WTC11 (cell line): Measurements from ENCODE around the gene KCNH6. TPM values are rescaled to one million over a fixed set of nuclear protein-coding genes. Genes with fewer than 3 reads are reported as not detected.

Experiments
- ATAC-seq: fragments of 200-7000 bp; cut with Tn5 transposase; 2 replicates; pipeline ENCODE4 v1.10.0; 2021; ENCODE audit warnings: mild to moderate bottlenecking, moderate library complexity
- CTCF ChIA-PET: fragments of 300-600 bp; sonication (Branson Sonifier 250); formaldehyde crosslinking; loops from one replicate; lab custom pipeline; 2021; ENCODE audit warnings: antibody characterized with exemption; lab: Charles Lee
- POLR2A ChIA-PET: fragments of 350-600 bp; sonication (Branson Sonifier 250); formaldehyde crosslinking; loops from one replicate; lab custom pipeline; 2021; ENCODE audit warnings: antibody characterized with exemption; lab: Charles Lee
- DNase-seq: peaks from one replicate; pipeline ENCODE4 v3.0.0; 2021; ENCODE audit warnings: low spot score
- H3K27ac Mint-ChIP-seq: 2 replicates; pipeline ENCODE4 v1.8.0; 2021; ENCODE audit warnings: mixed read lengths
- H3K27me3 Mint-ChIP-seq: 2 replicates; pipeline ENCODE4 v1.8.0; 2021; ENCODE audit warnings: low read depth, mild to moderate bottlenecking, moderate library complexity, mixed read lengths
- H3K36me3 Mint-ChIP-seq: 2 replicates; pipeline ENCODE4 v1.8.0; 2021; ENCODE audit warnings: mixed read lengths
- H3K4me1 Mint-ChIP-seq: 2 replicates; pipeline ENCODE4 v1.8.0; 2022; ENCODE audit warnings: mixed read lengths
- H3K4me3 Mint-ChIP-seq: 2 replicates; pipeline ENCODE4 v1.8.0; 2021; ENCODE audit warnings: mild to moderate bottlenecking, moderate library complexity, mixed read lengths
- H3K9me3 Mint-ChIP-seq: 2 replicates; pipeline ENCODE4 v1.8.0; 2021; ENCODE audit warnings: mixed read lengths
- ESRRA ChIP-seq: sonication (generic); formaldehyde crosslinking; IDR thresholded peaks from 2 replicates; pipeline ENCODE4 v1.8.1; 2022; ENCODE audit warnings: mild to moderate bottlenecking, missing genetic modification reagents, borderline replicate concordance
- FOXK1 ChIP-seq: sonication (generic); formaldehyde crosslinking; IDR thresholded peaks from 2 replicates; pipeline ENCODE4 v1.8.0; 2022; ENCODE audit warnings: mild to moderate bottlenecking, moderate library complexity, missing genetic modification reagents
- JAZF1 ChIP-seq: fragments of 250-450 bp; sonication (Bioruptor Pico); IDR thresholded peaks from 2 replicates; pipeline ENCODE4 v1.9.0; 2021; ENCODE audit warnings: moderate library complexity, mild to moderate bottlenecking, inconsistent platforms
- JUN ChIP-seq: sonication (generic); formaldehyde crosslinking; IDR thresholded peaks from 2 replicates; pipeline ENCODE4 v1.8.0; 2023; ENCODE audit warnings: mild to moderate bottlenecking, missing genetic modification reagents
- MXD4 ChIP-seq: fragments of 250-450 bp; sonication (Bioruptor Pico); IDR thresholded peaks from 2 replicates; pipeline ENCODE4 v1.8.0; 2021; ENCODE audit warnings: mild to moderate bottlenecking, moderate library complexity, borderline replicate concordance
- NFE2L1 ChIP-seq: sonication (generic); formaldehyde crosslinking; IDR thresholded peaks from 2 replicates; pipeline ENCODE4 v1.8.1; 2023; ENCODE audit warnings: missing genetic modification reagents
- RELA ChIP-seq: sonication (generic); formaldehyde crosslinking; IDR thresholded peaks from 2 replicates; pipeline ENCODE4 v1.8.1; 2022; ENCODE audit warnings: missing genetic modification reagents, mild to moderate bottlenecking, borderline replicate concordance
- SOX15 ChIP-seq: fragments of 250-450 bp; sonication (Bioruptor Pico); IDR thresholded peaks from 2 replicates; pipeline ENCODE4 v1.9.0; 2021; ENCODE audit warnings: mild to moderate bottlenecking
- STAT6 ChIP-seq: sonication (generic); formaldehyde crosslinking; conservative IDR thresholded peaks from 2 replicates; pipeline ENCODE4 v1.8.1; 2023; ENCODE audit warnings: mild to moderate bottlenecking, low read depth, missing genetic modification reagents, moderate library complexity
- USF2 ChIP-seq: sonication (generic); formaldehyde crosslinking; IDR thresholded peaks from 2 replicates; pipeline ENCODE4 v1.8.1; 2023; ENCODE audit warnings: mild to moderate bottlenecking, missing genetic modification reagents, moderate library complexity
- ZNF263 ChIP-seq: sonication (generic); formaldehyde crosslinking; IDR thresholded peaks from 2 replicates; pipeline ENCODE4 v1.8.1; 2022; ENCODE audit warnings: low read depth, mild to moderate bottlenecking, moderate library complexity, missing genetic modification reagents
- ZNF281 ChIP-seq: sonication (generic); formaldehyde crosslinking; IDR thresholded peaks from 2 replicates; pipeline ENCODE4 v1.8.0; 2023; ENCODE audit warnings: mild to moderate bottlenecking, missing genetic modification reagents
- ZNF396 ChIP-seq: fragments of 250-450 bp; sonication (Bioruptor Pico); IDR thresholded peaks from 2 replicates; pipeline ENCODE4 v1.8.0; 2021; ENCODE audit warnings: mild to moderate bottlenecking, moderate library complexity, borderline replicate concordance
- ZSCAN18 ChIP-seq: fragments of 250-450 bp; sonication (Bioruptor Pico); IDR thresholded peaks from 2 replicates; pipeline ENCODE4 v2.1.2; 2022; ENCODE audit warnings: mild to moderate bottlenecking, moderate library complexity
- total RNA-seq: library from RNA; stranded (reverse); gene quantifications from 3 replicates; pipeline ENCODE4 v1.2.3, GENCODE V29; 2021
- TF ChIP-seq, protein P1 (sequence below): sonication (generic); formaldehyde crosslinking; IDR thresholded peaks from 2 replicates; pipeline ENCODE4 v1.8.0; 2022; ENCODE audit warnings: mild to moderate bottlenecking, missing genetic modification reagents
- TF ChIP-seq, protein P2 (sequence below): sonication (generic); formaldehyde crosslinking; IDR thresholded peaks from 2 replicates; pipeline ENCODE4 v1.8.1; 2023; ENCODE audit warnings: mild to moderate bottlenecking, missing genetic modification reagents
- TF ChIP-seq, protein P3 (sequence below): sonication (generic); formaldehyde crosslinking; IDR thresholded peaks from 2 replicates; pipeline ENCODE4 v1.8.0; 2023; ENCODE audit warnings: missing genetic modification reagents, mild to moderate bottlenecking, borderline replicate concordance
- TF ChIP-seq, protein P4 (sequence below): sonication (generic); formaldehyde crosslinking; IDR thresholded peaks from 2 replicates; pipeline ENCODE4 v1.8.1; 2023; ENCODE audit warnings: mild to moderate bottlenecking, missing genetic modification reagents, moderate library complexity

The KCNH6 gene
- total RNA-seq, 1 experiment from 2014 or later = 2.1 TPM

DNA sequence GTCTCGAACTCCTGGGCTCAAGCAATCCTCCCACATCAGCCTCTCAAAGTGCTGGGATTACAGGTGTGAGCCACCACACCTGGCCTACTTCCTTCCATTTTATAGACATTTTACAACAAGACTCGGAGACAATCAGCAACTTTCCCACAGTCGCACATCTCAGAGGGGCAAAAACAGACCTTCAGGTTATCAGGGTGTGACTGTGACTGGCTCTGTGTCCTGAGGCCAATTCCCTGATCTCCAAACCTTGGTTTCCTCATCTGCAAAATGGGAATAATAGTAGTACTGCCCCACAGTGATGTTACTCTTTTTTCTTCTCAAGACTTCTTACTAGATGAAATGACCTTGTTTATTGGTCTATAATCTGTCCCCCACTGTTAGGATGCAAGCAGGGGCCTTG is 10.8 kb upstream of the KCNH6 start:
- no peak for TF ChIP-seq ZNF263 (CRISPR knock-in tag)
- no peak for TF ChIP-seq ZSCAN18 (CRISPR knock-in tag)
- TF ChIP-seq, protein P1, sequence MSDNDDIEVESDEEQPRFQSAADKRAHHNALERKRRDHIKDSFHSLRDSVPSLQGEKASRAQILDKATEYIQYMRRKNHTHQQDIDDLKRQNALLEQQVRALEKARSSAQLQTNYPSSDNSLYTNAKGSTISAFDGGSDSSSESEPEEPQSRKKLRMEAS (CRISPR knock-in tag) = no peak
- TF ChIP-seq USF2 = no peak
- TF ChIP-seq, protein P2, sequence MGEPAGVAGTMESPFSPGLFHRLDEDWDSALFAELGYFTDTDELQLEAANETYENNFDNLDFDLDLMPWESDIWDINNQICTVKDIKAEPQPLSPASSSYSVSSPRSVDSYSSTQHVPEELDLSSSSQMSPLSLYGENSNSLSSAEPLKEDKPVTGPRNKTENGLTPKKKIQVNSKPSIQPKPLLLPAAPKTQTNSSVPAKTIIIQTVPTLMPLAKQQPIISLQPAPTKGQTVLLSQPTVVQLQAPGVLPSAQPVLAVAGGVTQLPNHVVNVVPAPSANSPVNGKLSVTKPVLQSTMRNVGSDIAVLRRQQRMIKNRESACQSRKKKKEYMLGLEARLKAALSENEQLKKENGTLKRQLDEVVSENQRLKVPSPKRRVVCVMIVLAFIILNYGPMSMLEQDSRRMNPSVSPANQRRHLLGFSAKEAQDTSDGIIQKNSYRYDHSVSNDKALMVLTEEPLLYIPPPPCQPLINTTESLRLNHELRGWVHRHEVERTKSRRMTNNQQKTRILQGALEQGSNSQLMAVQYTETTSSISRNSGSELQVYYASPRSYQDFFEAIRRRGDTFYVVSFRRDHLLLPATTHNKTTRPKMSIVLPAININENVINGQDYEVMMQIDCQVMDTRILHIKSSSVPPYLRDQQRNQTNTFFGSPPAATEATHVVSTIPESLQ = no peak
- no peak for TF ChIP-seq ZNF396 (CRISPR knock-in tag)
- no peak for TF ChIP-seq MXD4 (CRISPR knock-in tag)
- TF ChIP-seq JAZF1 (CRISPR knock-in tag) = no peak
- no peak for TF ChIP-seq STAT6 (CRISPR knock-in tag)
- TF ChIP-seq FOXK1 = no peak
- TF ChIP-seq RELA (CRISPR knock-in tag) = no peak
- TF ChIP-seq SOX15 (CRISPR knock-in tag) = no peak
- Mint-ChIP-seq H3K4me1 (no peaks in the 10 kb centered on the region), H3K9me3 (no peaks in the 10 kb centered on the region), H3K4me3 (no peak overlapping the region), H3K36me3 (no peaks in the 10 kb centered on the region), H3K27me3 (no peaks in the 10 kb centered on the region; the same call in 1 of the 2 replicates), H3K27ac (no peak overlapping the region)
- no peak for DNase-seq
- ATAC-seq = no peak
- ChIA-PET POLR2A (no interaction called here), CTCF (interaction anchor here (1.6 kb wide), 1 partner anchor 15 kb away, joined by 4 read pairs; no protein-coding TSS in a partner anchor)

- Mint-ChIP-seq H3K27ac (no peak overlapping the region), H3K27me3 (no peaks in the 10 kb centered on the region), H3K4me1 (no peaks in the 10 kb centered on the region), H3K36me3 (no peaks in the 10 kb centered on the region), H3K9me3 (no peaks in the 10 kb centered on the region), H3K4me3 (no peak overlapping the region)
- DNase-seq (no peak), ATAC-seq (no peak)
- ChIA-PET POLR2A (no interaction called here), CTCF (interaction anchor here (1.0 to 1.6 kb wide), 3 partner anchors 10 to 87 kb away, joined by 3 to 6 read pairs (median 4); no protein-coding TSS in a partner anchor)
- TF ChIP-seq NFE2L1 (CRISPR knock-in tag) = no peak
- TF ChIP-seq, protein P3, sequence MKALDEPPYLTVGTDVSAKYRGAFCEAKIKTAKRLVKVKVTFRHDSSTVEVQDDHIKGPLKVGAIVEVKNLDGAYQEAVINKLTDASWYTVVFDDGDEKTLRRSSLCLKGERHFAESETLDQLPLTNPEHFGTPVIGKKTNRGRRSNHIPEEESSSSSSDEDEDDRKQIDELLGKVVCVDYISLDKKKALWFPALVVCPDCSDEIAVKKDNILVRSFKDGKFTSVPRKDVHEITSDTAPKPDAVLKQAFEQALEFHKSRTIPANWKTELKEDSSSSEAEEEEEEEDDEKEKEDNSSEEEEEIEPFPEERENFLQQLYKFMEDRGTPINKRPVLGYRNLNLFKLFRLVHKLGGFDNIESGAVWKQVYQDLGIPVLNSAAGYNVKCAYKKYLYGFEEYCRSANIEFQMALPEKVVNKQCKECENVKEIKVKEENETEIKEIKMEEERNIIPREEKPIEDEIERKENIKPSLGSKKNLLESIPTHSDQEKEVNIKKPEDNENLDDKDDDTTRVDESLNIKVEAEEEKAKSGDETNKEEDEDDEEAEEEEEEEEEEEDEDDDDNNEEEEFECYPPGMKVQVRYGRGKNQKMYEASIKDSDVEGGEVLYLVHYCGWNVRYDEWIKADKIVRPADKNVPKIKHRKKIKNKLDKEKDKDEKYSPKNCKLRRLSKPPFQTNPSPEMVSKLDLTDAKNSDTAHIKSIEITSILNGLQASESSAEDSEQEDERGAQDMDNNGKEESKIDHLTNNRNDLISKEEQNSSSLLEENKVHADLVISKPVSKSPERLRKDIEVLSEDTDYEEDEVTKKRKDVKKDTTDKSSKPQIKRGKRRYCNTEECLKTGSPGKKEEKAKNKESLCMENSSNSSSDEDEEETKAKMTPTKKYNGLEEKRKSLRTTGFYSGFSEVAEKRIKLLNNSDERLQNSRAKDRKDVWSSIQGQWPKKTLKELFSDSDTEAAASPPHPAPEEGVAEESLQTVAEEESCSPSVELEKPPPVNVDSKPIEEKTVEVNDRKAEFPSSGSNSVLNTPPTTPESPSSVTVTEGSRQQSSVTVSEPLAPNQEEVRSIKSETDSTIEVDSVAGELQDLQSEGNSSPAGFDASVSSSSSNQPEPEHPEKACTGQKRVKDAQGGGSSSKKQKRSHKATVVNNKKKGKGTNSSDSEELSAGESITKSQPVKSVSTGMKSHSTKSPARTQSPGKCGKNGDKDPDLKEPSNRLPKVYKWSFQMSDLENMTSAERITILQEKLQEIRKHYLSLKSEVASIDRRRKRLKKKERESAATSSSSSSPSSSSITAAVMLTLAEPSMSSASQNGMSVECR (CRISPR knock-in tag) = no peak
- no peak for TF ChIP-seq ZNF281 (CRISPR knock-in tag)
- no peak for TF ChIP-seq RELA (CRISPR knock-in tag)
- TF ChIP-seq, protein P4, sequence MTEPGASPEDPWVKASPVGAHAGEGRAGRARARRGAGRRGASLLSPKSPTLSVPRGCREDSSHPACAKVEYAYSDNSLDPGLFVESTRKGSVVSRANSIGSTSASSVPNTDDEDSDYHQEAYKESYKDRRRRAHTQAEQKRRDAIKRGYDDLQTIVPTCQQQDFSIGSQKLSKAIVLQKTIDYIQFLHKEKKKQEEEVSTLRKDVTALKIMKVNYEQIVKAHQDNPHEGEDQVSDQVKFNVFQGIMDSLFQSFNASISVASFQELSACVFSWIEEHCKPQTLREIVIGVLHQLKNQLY (CRISPR knock-in tag) = no peak
- TF ChIP-seq ESRRA (CRISPR knock-in tag) = no peak
- no peak for TF ChIP-seq JUN
Measured at GRCh38 chr17:63512896-63513644, 10.1 kb upstream of the KCNH6 start.
